DND-41 (cell line): ENCODE measurements around the gene PSEN1.

ENCODE experiments used
- EZH2 ChIP-seq: IDR thresholded peaks from 3 replicates; pipeline ENCODE4 v1.6.1; 2012; ENCODE audit warnings: borderline replicate concordance, low read depth, mild to moderate bottlenecking, moderate library complexity, low read length, inconsistent platforms; ENCODE audit not compliant: severe bottlenecking
- TF ChIP-seq, protein P1 (sequence below): IDR thresholded peaks from 2 replicates; pipeline ENCODE4 v1.5.1; 2012; ENCODE audit warnings: borderline replicate concordance, low read length, moderate library complexity, mild to moderate bottlenecking; ENCODE audit not compliant: poor library complexity, severe bottlenecking; ENCODE audit errors: extremely low read depth

DNA sequence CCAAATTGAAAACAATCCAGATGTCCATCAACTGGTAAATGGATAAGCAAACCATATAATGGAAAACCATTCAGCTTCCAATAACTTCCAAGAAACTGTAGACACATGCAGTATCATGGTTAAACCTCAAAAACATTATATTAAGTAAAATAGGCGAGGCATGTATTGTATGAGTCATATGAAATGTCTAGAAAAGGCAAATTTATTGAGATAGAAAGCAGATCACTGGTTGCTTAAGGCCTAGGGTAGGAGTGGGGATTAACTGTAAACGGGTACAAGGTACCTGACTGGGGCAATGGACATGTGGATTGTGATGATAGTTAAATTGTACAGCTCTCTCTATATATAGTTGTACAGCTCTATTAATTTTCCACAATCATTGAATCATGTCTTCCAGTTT is 79.7 kb downstream of the PSEN1 start:
- TF ChIP-seq, protein P1, sequence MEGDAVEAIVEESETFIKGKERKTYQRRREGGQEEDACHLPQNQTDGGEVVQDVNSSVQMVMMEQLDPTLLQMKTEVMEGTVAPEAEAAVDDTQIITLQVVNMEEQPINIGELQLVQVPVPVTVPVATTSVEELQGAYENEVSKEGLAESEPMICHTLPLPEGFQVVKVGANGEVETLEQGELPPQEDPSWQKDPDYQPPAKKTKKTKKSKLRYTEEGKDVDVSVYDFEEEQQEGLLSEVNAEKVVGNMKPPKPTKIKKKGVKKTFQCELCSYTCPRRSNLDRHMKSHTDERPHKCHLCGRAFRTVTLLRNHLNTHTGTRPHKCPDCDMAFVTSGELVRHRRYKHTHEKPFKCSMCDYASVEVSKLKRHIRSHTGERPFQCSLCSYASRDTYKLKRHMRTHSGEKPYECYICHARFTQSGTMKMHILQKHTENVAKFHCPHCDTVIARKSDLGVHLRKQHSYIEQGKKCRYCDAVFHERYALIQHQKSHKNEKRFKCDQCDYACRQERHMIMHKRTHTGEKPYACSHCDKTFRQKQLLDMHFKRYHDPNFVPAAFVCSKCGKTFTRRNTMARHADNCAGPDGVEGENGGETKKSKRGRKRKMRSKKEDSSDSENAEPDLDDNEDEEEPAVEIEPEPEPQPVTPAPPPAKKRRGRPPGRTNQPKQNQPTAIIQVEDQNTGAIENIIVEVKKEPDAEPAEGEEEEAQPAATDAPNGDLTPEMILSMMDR: no peak
- TF ChIP-seq EZH2: no peak
